Measurements from ENCODE around the gene PYGO2.
"Not testable (repeated sequence)": the region's sequence is repeated elsewhere in the genome, so short reads cannot be mapped to it uniquely, and the experiment has no call there.

Gene PYGO2

DNA sequence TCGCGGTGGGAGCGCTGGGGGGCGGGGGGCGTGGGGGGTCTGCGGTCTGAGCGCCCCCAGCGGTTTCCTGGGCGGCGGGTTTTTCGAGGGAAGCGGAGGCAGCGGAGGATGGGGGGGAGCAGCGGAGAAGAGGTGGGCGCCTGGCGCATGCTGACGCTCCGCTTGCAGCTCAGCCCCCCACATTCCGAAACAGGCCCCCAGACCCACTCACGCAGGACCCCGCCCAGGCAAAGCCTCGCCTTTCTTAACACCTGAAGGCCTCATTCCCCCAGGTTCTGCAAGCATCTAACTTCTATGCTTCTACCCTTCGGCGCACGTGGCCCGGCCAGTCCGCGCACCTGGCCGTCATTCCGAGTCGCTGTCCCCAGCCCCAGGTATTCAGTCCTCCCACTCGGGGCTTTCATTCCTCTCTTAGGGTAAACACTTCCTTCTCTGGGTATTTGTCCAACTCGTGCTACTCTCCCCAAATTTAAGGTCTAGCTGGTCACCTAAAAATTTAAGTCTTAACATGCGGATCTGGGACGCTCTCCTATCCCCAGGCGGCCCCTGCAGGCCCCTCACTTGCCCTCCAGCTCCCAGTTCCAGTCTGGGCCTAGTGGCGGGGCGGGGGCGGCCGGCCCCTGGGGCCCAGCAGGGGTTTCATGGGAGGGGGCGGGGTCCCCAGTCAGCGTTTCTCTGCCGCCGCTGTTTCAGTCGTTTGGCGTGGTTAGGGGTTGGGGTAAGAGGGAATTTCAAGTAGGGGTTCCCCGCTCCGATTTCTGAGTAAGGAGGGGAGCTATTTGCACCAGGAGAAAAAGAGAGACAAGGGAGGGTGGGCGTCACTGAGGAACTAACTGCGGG is 38.2 kb upstream of the PYGO2 start:
- peak; percentile 51 for DNase-seq

DNA sequence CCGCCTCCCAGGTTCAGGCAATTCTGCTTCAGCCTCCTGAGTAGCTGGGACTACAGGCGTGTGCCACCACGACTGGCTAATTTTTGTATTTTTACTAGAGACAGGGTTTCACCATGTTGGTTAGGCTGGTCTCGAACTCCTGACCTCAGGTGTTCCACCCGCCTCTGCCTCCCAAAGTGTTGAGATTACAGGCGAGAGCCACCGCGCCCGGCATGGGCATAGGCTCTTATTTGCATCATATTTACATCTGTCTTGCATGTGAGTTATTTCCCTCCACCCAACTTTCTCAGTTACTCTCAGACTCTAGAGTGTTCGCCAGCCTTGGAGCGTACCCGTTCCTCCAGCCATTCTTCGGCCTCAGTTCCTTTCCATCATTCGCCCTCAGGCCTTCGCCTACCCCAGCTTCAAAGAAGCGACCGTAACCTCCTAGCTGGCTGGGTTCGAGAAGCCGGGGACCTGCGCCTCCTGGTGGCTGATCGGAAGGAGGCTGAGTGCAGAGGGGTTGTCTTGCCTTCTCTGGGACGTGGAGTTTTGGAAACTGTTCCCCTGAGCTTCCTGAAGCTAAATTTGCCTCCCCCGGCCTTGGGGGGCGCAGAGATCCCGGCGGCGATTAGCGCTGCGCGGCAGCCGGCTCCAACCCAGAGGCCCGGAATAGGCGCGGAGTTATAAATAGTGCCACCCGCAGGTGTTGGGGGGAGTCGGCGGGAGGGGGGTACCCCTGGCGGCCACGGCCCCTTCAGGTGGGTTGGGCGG is 37.4 kb upstream of the PYGO2 start:
- peak; percentile 77 for DNase-seq

GRCh38 chr1:154998201-154998780 is 36.7 kb upstream of the PYGO2 start:
- DNase-seq = no peak

GRCh38 chr1:154996966-154997701 is 35.6 kb upstream of the PYGO2 start:
- no peak for DNase-seq

DNA sequence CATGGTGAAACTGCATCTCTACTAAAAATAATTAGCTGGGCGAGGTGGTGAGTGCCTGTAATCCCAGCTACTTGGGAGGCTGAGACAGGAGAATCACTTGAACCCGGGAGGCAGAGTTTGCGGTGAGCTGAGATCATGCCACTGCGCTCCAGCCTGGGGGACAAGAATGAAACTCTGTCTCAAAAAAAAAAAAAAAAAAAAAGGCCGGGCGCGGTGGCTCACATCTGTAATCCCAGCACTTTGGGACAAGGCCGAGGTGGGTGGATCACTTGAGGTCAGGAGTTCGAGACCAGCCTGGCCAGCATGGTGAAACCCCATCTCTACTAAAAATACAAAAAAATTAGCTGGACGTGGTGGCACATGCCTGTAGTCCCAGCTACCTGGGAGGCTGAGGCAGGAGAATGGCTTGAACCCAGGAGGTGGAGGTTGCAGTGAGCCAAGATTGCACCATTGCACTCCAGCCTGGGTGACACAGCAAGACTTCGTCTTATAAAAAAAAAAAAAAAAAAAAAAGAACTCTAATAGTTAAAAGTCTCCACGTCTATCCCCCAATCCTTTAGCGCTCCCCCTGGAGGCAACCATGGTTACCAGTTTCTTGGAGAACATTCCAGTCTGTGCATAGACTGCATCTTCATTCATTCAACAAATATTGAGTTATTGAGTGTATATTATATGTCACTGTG is 33.9 kb upstream of the PYGO2 start:
- DNase-seq = not testable (repeated sequence)

- no peak for DNase-seq
Observed at GRCh38 chr1:154994591-154994990, 33.0 kb upstream of the PYGO2 start.

DNA sequence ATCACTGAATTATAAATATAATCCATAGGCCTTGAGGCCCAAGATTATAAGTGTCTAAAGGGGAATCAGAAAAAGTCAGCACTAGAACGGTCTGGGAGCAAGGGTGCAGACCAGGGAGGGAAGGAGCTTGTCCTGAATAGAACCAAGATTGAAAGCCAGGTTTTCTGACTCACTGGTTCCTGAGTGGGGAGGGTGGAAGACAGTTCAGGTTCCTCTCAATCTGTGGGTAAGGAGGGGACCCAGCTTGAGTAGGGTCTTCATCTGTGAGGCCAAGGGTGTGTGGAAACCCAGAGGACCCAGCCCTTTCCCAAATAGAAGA is 32.6 kb upstream of the PYGO2 start:
- no peak for DNase-seq

GRCh38 chr1:154993572-154994268 is 32.1 kb upstream of the PYGO2 start, which contains the start of gene LENEP:
Gene LENEP (plus strand): TSS chr1:154993586. CDS start chr1:154993608, 22 bp downstream.
- DNase-seq = no peak

DNA sequence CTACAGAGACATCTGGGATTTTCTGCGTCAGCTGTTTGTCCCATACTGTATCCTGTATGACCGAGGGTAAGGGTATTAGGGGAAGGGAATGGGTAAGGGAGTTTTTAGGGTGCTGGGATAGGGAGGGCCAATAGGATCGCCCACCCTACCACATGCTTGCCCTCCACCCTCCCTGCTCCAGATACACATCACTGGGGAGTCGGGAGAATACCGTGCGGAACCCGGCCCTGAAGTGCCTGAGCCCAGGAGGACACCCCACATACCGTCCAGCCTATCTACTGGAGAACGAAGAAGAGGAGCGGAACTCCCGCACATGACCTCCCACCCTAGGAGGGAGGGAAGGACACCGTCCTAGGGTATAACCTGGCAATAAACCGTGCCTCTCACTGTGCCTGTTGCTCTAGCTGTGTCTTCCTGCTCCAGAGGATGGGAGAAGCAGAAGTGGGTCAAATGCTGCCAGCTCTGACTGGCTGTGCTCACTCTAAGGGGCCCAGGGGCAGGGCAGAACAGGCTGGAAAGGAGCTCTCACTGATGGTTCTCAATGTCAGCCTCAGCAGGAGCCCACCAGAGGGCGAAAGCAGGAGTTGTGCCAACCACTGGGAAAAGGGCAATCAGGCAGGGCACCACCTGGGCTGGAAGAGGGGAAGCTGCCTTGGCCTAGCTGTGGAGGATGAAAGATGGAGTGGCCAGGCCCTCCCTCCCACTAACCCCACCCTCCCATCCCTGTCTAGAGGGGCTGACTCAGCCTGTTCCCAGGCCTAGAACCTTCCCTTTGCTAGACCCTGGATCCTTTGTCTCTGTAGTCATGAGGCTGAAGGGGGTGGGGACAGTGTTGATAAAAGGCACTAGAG is 31.4 kb upstream of the PYGO2 start:
- DNase-seq = no peak

GRCh38 chr1:154990276-154990675 is 28.7 kb upstream of the PYGO2 start:
- DNase-seq = no peak

GRCh38 chr1:154989195-154989860 is 27.7 kb upstream of the PYGO2 start:
- DNase-seq = no peak

DNA sequence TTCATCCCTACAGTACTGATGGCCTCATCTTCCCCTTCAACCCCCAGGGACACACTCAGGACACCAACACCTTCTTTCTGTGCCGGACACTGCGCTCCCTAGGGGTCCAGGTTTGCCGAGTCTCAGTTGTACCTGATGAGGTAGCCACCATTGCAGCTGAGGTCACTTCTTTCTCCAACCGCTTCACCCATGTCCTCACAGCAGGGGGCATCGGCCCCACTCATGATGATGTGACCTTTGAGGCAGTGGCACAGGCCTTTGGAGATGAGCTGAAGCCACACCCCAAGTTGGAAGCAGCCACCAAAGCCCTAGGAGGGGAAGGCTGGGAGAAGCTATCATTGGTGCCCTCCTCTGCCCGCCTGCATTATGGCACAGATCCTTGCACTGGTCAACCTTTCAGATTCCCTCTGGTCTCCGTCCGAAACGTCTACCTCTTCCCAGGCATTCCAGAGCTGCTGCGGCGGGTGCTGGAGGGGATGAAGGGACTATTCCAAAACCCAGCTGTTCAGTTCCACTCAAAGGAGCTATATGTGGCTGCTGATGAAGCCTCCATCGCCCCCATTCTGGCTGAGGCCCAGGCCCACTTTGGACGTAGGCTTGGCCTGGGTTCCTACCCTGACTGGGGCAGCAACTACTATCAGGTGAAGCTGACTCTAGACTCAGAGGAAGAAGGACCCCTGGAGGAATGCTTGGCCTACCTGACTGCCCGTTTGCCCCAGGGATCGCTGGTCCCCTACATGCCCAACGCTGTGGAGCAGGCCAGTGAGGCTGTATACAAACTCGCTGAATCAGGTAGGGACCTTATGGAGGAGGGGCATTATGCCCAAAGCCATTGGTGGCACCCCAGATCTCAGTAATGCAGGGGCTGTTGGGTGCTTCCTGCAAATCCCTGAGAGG is 26.7 kb upstream of the PYGO2 start:
- DNase-seq = no peak

GRCh38 chr1:154987326-154987725 is 25.7 kb upstream of the PYGO2 start:
- no peak for DNase-seq

- DNase-seq = not testable (repeated sequence)
Observed at GRCh38 chr1:154986736-154987135, 25.2 kb upstream of the PYGO2 start.

DNA sequence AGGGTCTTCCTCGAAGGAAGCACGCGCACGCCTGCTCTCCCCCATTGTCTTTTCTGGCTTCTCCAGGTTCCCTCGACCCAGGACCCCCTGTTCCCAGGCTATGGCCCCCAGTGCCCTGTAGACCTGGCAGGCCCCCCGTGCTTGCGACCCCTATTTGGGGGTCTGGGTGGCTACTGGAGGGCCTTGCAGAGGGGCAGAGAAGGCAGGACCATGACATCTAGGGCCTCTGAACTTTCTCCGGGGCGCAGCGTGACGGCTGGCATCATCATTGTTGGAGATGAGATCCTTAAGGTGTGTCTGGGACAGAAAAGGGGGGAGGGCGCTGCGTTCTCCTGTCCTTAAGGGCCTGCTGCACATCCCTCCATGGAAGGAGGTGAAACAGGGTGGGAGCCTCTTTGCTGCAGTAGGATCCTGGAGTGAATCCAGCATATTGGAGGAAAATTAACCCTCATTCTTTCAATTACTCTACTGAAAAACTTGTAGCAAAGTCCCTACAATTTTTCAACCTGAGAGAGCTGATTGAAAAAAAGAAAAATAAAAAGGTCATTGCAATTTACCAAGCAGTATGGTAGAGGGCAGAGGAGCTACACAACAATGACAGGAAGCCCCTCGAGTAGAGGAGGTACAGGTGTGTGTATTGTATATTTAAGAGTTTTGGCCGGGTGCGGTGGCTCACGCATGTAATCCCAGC is 22.3 kb upstream of the PYGO2 start:
- DNase-seq = no peak

DNA sequence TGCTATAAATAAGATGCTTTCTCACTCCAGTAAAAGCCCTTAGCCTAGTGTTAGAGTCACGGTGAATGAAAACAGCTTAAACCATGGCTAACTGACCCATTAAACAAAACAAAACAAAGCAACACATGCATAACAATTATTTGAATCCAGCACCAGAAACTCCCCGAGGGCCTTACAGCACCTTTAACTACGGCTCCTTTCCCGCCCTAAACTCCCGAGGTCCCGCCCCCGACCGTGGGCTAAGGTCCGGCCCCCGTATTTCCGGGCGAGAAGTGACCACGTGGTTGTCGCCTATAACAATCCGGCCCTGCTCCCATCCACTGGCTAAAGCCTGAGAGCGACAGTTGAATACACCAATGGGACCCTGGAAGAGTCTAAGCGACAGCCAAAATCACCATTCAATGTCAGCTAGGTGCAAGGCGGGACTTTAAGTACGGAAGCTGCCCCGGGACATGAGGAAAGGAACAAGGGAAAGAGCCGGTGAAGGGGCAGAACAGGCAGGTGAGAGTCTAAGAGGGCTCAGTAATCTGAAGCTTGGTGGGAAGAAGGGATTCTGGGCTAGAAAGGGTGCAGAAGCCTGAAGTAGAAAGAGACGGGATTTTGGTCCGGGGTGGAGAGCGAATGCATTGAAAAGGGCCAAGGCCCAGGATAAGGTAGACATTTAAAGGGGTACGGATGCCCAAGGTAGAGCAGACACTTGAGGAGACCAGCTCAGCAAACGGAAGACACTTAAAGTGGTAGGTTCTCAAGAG is 21.5 kb upstream of the PYGO2 start, which contains the start of gene FLAD1:
FLAD1 (plus strand) TSS at position 448 of the 752 bp plus-strand sequence. CDS start 351 bp downstream, outside the sequence.
- peak; percentile 99 for DNase-seq

DNA sequence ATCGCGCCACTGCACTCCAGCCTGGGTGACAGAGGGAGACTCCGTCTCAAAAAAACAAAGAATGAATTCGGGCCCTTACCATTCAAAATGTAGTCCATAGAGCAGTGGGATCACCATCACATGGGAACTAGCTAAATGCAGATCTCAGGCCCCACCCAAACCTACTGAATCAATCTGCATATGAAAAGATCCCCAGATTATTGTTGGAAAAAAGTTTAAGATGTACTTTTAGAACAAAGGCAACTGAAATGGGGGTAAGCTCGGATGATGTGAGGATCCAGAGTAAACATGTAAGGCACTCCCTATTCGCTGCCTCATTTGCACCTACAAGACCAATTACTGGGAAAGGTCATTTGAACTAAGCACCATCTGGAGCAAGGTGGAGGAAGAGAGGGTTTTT is 20.8 kb upstream of the PYGO2 start:
- DNase-seq = no peak

- no peak for DNase-seq
Observed at GRCh38 chr1:154978360-154978759, 16.8 kb upstream of the PYGO2 start.
